ENCODE results near the gene TMEM132C.

Gene TMEM132C

GRCh38 chr12:128415036-128415560, 148.1 kb downstream of the TMEM132C start:
- DNase-seq (ENCODE audit: low read depth in 2 of 2): no peak

GRCh38 chr12:128418944-128419343, 152.0 kb downstream of the TMEM132C start:
- DNase-seq (ENCODE audit: low read depth in 2 of 2): no peak

DNA sequence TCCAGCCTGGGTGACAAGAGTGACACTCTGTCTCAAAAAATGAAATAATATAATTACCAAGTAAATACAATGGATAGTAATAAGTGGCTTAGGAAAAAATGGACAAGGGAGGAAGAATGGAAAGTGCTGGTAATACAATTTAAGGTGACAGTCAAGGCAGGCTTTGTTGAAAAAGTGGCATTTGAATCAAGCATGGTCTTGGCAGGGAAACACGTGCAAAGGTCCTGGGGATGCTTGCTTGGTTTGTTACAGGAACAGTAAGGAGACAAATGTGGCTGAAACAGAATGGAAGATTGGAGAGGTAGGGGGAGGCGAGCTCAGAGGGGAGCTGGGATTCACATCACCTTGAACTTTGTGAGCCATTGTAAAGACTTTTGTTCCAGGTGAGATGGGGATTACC, 153.2 kb downstream of the TMEM132C start:
- DNase-seq (ENCODE audit: low read depth in 2 of 2): no peak

GRCh38 chr12:128421375-128421774, 154.4 kb downstream of the TMEM132C start:
- no peak for DNase-seq (ENCODE audit: low read depth in 2 of 2)

DNA sequence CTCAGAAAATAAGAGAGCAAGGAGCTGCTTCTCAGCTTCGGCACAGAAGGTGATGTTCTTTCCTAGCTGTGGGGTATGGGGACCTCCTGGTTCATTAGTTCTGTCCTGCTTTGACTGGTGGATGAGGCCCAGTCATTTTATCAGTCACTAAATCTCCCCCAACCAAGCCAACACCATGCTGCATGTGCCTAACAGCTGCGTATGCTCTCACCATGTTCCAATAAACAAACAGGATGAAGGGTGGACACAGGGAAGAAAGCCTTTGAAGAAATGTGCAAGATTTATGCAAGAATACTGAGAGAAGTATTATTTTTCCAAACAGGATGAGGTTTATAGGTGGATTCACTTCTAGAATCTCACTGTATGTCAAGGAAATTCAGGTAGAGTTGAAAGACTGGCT, 156.2 kb downstream of the TMEM132C start:
- DNase-seq (ENCODE audit: low read depth in 2 of 2): no peak

DNA sequence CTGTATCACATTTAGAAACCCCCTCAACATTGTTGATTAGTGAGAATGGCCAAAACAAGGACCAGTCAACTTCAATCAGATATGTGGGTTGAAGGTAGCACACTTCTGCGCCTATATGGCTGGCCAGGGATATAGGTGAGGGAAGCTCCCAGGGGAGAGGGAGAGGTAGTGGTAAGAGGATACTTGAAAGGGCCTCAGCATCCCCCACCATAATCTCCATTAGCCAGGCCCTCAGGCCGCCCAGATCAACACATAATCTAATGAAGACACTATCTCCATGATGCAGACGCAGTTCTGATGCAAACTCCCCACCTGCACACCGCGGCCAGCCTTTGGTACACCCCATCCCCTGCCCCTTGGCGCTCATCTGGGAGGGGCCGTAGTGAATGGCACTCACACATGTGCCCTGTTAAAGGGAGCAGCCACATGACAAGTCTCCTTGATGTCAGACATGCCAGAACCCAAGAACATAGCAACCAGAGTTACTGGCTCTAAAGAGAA, 158.0 kb downstream of the TMEM132C start:
- no peak for DNase-seq (ENCODE audit: low read depth in 2 of 2)

DNA sequence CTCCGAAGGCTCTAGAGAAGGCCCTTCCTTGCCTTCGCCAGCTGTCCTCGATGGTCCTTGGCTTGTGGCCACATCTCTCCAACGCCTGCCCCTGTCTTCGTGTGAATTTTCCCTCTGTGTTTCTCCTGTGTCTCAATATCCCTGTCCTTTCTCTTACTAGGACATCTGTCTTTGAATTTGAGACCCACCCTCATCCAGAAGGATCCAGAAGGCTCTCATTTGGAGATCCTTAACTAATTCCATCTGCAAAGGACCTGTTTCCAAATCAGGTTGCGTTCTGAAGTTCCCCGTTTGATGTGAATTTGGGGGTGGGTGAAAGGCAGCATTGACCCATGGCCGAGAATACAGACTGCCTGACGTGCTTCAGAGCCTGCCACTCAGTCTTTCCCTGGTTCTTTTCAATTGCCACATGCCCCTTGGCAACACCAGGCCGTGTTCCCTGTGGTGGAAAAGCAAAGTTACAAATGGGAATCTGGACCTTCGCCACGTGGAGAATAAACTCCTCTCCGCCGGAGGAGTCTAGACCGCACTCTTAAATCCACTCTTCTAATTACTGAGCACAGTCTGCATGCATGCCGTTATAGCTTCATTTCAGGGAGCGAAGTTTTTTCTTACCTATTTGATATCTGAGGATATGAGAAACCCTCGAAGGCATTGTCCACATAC, 158.8 kb downstream of the TMEM132C start:
- no peak for DNase-seq (ENCODE audit: low read depth in 2 of 2)

DNA sequence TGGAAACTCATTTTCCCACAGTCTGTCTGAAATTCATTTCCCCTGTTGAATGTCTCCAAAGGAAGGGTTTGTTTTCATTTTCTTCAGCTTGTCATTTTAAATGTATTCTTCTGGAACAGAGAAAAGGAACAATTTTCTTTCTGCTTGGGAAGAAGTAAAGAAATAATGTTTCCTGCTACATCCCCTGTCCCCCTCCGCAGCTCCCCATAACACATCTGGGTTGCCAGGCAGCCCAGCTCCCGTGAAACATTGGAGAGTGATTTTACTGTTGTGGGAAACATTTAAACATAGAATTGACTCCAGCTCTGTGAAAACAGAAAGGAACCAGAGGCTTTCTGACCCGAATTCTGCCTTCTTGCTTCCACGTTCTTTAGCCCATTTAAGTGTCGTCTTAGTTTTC, 159.5 kb downstream of the TMEM132C start:
- DNase-seq (ENCODE audit: low read depth in 2 of 2): no peak

DNA sequence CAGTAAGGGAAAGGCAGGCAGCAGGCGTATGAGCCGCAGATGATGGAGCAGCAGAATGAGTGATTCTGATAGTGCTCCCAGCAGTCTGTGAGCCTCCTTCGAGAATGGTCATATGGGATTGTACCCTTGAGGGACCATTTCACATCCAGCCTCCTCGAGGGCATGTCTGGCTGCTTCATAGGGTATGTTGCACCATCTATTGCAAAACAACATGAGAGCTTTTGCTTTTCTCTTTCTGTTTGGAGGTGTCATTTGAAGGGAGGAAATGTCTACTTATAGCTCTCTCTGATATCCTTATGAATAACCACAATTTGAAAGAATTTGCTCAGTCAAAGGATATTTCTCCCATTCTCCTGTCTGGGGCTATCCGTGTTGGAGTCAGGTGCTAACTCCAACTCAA, 172.8 kb downstream of the TMEM132C start:
- DNase-seq (ENCODE audit: low read depth in 2 of 2): no peak

DNA sequence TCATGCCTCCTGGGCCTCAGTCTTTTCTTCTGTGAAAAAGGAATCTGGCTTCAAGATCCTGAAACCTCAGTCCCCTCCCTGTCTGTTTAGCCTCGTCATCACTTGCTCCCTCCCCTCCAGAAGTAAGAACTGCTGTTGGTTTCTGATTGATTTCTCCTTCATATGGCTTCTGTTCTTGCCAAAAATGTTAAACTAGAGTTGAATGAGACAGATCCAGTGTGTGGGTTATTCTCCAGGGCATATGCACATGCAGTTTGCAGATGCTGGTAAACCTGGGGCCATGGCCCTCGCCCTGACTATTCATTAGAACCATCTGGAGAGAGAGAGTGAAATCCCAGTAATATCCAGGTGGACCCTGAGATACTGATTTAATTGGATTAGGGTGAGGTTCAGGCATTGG, 175.1 kb downstream of the TMEM132C start:
- DNase-seq (ENCODE audit: low read depth in 2 of 2): no peak

GRCh38 chr12:128444598-128444997, 177.6 kb downstream of the TMEM132C start:
- no peak for DNase-seq (ENCODE audit: low read depth in 2 of 2)

DNA sequence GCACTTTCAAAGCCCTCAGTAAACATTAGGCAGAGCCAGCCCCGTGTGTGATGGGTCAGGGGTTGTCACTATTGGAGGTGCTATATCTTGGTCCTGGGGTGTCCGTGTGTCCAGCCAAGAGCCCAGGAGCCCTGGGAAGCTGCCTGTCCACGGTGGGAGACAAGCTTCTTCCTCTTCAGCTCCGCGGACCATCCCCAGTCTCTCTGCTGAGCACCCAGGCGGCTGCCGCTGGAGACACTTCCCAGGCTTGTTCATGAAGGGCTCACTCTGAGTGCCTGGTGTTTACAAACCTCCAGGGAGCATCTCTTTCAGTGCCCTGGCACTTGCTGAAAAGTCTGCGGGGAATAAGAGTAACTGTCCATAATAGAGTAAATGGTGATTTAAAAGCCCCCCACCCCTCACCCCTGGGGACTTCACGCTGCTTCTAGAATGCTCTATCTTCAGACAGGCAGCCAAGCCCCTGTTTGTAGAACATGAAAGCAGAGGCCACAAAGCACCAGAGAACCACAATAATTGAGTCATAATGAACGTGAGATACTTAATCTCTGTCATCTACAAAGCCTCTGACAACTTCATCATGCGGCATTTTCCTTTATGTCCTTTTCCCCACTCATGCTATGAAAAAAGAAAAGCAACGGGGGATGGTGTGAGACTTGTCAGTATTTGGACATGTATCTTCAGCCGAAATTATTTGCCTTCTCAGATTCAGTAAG, 178.6 kb downstream of the TMEM132C start:
- no peak for DNase-seq (ENCODE audit: low read depth in 2 of 2)

GRCh38 chr12:128449146-128449894, 182.3 kb downstream of the TMEM132C start:
- DNase-seq (ENCODE audit: low read depth in 2 of 2): no peak

- no peak for DNase-seq (ENCODE audit: low read depth in 2 of 2)
Observed at GRCh38 chr12:128450810-128451209, 183.8 kb downstream of the TMEM132C start.

GRCh38 chr12:128455851-128456250, 188.9 kb downstream of the TMEM132C start:
- no peak for DNase-seq (ENCODE audit: low read depth in 2 of 2)

- DNase-seq (ENCODE audit: low read depth in 2 of 2): no peak
Observed at GRCh38 chr12:128456922-128457321, 190.0 kb downstream of the TMEM132C start.

GRCh38 chr12:128458301-128458974, 191.5 kb downstream of the TMEM132C start:
- DNase-seq (ENCODE audit: low read depth in 2 of 2): no peak

DNA sequence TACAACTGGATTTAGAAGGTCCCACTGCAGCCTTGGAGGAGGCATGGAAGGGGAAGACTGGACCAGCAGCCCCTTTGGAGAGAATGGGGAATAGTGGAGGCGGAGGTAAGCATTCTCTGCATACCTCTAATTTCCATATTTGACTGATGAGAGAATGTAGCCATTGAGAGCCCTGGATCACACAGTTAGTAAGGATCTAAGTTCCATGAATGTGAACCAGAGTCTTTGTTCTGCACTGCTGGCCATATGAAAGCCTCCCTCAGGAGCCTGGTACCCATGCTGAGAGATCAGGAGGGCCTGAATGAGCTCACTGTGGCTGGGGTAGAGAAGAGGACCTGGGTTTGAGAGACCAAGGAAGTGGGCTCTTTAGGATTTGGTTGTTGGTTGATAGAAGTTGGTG, 192.1 kb downstream of the TMEM132C start:
- DNase-seq (ENCODE audit: low read depth in 2 of 2): no peak

- DNase-seq (ENCODE audit: low read depth in 2 of 2): no peak
Observed at GRCh38 chr12:128463881-128464280, 196.9 kb downstream of the TMEM132C start.

GRCh38 chr12:128467882-128468281, 200.9 kb downstream of the TMEM132C start:
- DNase-seq (ENCODE audit: low read depth in 2 of 2): no peak

DNA sequence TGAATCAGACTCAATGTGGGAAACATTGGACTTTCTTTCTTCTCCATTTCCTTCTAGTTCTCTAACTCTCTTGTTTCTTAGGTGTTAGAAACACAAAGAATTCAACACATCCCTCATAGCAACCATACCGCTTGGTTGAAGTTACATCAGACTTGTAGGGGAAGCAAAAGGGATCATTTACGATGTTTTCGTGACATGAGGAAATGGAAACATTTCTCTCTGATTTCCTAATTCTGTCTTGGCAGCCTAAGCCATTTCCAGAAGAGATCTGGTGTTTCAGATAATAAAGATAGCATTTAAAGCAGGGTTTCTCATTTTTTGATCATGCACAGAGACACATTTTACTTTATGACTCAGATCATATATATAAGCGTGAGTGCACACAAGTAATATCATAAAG, 202.0 kb downstream of the TMEM132C start:
- no peak for DNase-seq (ENCODE audit: low read depth in 2 of 2)

GRCh38 chr12:128471491-128471890, 204.5 kb downstream of the TMEM132C start:
- DNase-seq (ENCODE audit: low read depth in 2 of 2): no peak

Measured in stimulated activated CD4-positive, alpha-beta T cell treated with anti-CD3 and anti-CD28 coated beads, Interleukin-1b, Interleukin-23, amount 100 ng/mL, for 4 hours (primary cell).